OCI-LY1 (cell line): ENCODE measurements around the gene GMPR.

ENCODE experiments used
- H2AFZ ChIP-seq: fragments of 200-600 bp; sonication (generic), shearing (Covaris generic); 2 replicates; pipeline ENCODE4 v1.6.0; 2014; ENCODE audit warnings: antibody characterized with exemption, mild to moderate bottlenecking, low read length
- H3F3A ChIP-seq: fragments of 200-600 bp; sonication (generic), shearing (Covaris generic); 2 replicates; pipeline ENCODE4 v1.6.0; 2014; ENCODE audit warnings: mild to moderate bottlenecking, antibody characterized with exemption, low read length, moderate library complexity; ENCODE audit not compliant: insufficient read depth
- H3K27ac ChIP-seq: fragments of 200-600 bp; sonication (generic); 2 replicates; pipeline ENCODE4 v1.5.1; 2014; ENCODE audit warnings: low read length, mixed run types, mild to moderate bottlenecking, low read depth; ENCODE audit not compliant: poor library complexity, severe bottlenecking
- H3K27me3 ChIP-seq: fragments of 200-600 bp; sonication (generic); 2 replicates; pipeline ENCODE4 v1.6.0; 2014; ENCODE audit warnings: antibody characterized with exemption, mild to moderate bottlenecking, low read length, moderate library complexity; ENCODE audit not compliant: insufficient read depth
- H3K36me3 ChIP-seq: fragments of 200-600 bp; sonication (generic); 2 replicates; pipeline ENCODE4 v1.6.1; 2014; ENCODE audit warnings: mild to moderate bottlenecking, antibody characterized with exemption, low read length, moderate library complexity, mixed read lengths; ENCODE audit not compliant: insufficient read depth
- H3K4me1 ChIP-seq: fragments of 200-600 bp; sonication (generic); 2 replicates; pipeline ENCODE4 v1.5.1; 2014; ENCODE audit warnings: mild to moderate bottlenecking, low read length, moderate library complexity; ENCODE audit not compliant: insufficient read depth, severe bottlenecking
- H3K4me2 ChIP-seq: fragments of 200-600 bp; sonication (generic), shearing (Covaris generic); 2 replicates; pipeline ENCODE4 v1.6.1; 2014; ENCODE audit warnings: low read length
- H3K4me3 ChIP-seq: fragments of 200-600 bp; sonication (generic); 2 replicates; pipeline ENCODE4 v1.5.1; 2014; ENCODE audit warnings: low read length, low read depth, mild to moderate bottlenecking, mixed read lengths; ENCODE audit not compliant: poor library complexity, severe bottlenecking
- H3K79me2 ChIP-seq: fragments of 200-600 bp; shearing (Covaris generic); 2 replicates; pipeline ENCODE4 v1.6.1; 2016; ENCODE audit warnings: mixed run types, low read length, mixed read lengths; ENCODE audit not compliant: insufficient read depth
- H3K9ac ChIP-seq: fragments of 200-600 bp; sonication (generic), shearing (Covaris generic); 2 replicates; pipeline ENCODE4 v1.6.1; 2014; ENCODE audit warnings: mild to moderate bottlenecking, low read length, mixed read lengths
- H3K9me2 ChIP-seq: fragments of 200-600 bp; sonication (generic), shearing (Covaris generic); 2 replicates; pipeline ENCODE4 v1.6.1; 2014; ENCODE audit warnings: low read depth, mild to moderate bottlenecking, low read length, mixed read lengths
- H3K9me3 ChIP-seq: fragments of 200-600 bp; shearing (Covaris generic); 2 replicates; pipeline ENCODE4 v1.6.1; 2014; ENCODE audit warnings: low read length, mixed read lengths
- H4K20me1 ChIP-seq: fragments of 200-600 bp; sonication (generic), shearing (Covaris generic); 2 replicates; pipeline ENCODE4 v1.6.0; 2016; ENCODE audit warnings: mild to moderate bottlenecking, low read length; ENCODE audit not compliant: insufficient read depth
- EZH2 ChIP-seq: fragments of 200-600 bp; sonication (generic), shearing (Covaris generic); IDR thresholded peaks from 2 replicates; pipeline ENCODE4 v1.8.0; 2017; ENCODE audit warnings: borderline replicate concordance, mixed run types, mild to moderate bottlenecking, antibody characterized with exemption, low read length, moderate library complexity, mixed read lengths
- TF ChIP-seq, protein P1 (sequence below): fragments of 200-600 bp; sonication (generic), shearing (Covaris generic); IDR thresholded peaks from 2 replicates; pipeline ENCODE4 v1.5.1; 2017; ENCODE audit warnings: mild to moderate bottlenecking, antibody characterized with exemption, low read length, moderate library complexity, mixed read lengths

Gene GMPR

DNA sequence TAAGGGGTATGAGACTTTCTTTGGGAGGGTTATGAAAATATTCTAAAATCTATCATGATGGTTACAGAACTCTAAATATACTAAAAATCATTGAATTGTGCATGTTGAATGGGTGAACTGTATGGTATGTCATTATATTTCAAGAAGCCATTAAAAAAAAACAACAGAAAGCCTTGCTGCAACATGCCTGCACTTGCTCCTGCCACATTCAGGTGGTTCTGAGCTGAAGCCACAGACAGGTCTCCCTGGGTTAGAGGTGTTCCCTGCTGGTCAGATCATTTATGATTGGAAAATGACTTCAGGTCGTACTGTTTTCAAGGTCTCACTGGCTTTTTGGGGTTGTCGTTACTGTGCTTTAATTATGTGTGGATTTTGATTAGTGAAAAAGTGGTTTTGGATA lies 13.3 kb downstream of the GMPR start:
- TF ChIP-seq EZH2, result no peak
- TF ChIP-seq, protein P1, sequence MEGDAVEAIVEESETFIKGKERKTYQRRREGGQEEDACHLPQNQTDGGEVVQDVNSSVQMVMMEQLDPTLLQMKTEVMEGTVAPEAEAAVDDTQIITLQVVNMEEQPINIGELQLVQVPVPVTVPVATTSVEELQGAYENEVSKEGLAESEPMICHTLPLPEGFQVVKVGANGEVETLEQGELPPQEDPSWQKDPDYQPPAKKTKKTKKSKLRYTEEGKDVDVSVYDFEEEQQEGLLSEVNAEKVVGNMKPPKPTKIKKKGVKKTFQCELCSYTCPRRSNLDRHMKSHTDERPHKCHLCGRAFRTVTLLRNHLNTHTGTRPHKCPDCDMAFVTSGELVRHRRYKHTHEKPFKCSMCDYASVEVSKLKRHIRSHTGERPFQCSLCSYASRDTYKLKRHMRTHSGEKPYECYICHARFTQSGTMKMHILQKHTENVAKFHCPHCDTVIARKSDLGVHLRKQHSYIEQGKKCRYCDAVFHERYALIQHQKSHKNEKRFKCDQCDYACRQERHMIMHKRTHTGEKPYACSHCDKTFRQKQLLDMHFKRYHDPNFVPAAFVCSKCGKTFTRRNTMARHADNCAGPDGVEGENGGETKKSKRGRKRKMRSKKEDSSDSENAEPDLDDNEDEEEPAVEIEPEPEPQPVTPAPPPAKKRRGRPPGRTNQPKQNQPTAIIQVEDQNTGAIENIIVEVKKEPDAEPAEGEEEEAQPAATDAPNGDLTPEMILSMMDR, result no peak
- H3K4me1 ChIP-seq, result no peaks in the 10 kb centered on the region
- H3K4me2 ChIP-seq, result no peak overlapping the region

DNA sequence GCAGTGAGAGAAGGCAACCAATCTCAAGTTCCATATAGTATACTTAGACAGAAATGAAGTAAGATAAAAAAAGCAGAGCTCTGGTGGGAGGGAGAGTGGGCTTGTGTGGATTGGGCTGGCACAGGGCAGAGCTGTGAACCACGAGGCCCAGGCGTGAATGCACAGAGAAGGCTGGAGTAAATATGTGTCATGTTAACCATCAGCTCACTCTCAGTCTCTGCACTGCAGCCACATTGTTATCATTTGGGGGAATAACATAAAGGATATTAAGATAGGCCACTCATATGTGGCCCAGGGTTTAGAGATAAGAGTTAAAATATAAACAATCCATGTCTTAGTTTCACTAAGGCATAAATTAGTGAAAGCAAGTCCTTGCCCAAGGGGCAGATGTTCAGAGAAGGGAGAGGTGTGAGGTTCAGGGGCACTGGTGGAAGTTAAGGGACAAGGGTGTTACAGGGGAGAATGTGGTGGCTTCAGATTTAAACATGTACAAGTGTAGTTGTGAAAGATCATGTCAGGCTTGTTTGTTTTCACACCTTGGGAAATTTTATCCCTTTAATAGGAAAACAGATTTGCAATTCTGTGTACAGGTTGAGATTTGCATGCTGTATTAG lies 14.4 kb downstream of the GMPR start:
- Histone ChIP-seq H3K79me2 (no peaks in the 10 kb centered on the region), H3K27me3 (peaks cover 3% of the 10 kb centered on the region; the same call in 1 of the 2 replicates), H3K4me2 (no peak overlapping the region), H3K36me3 (no peaks in the 10 kb centered on the region), H3K4me3 (no peak overlapping the region), H3K9ac (no peak overlapping the region), H2AFZ (no peak overlapping the region), H3K27ac (no peak overlapping the region), H4K20me1 (no peaks in the 10 kb centered on the region), H3K9me3 (no peaks in the 10 kb centered on the region), H3F3A (no peaks in the 10 kb centered on the region), H3K4me1 (no peaks in the 10 kb centered on the region), H3K9me2 (no peaks in the 10 kb centered on the region)
- TF ChIP-seq EZH2, result no peak
- TF ChIP-seq, protein P1, result no peak

More for the DNA sequence above, 13.3 kb downstream of the GMPR start:
- Histone ChIP-seq H3K4me3 (no peak overlapping the region), H3F3A (no peaks in the 10 kb centered on the region), H3K9ac (no peak overlapping the region), H3K79me2 (no peaks in the 10 kb centered on the region), H2AFZ (no peak overlapping the region), H3K9me3 (no peaks in the 10 kb centered on the region), H3K36me3 (no peaks in the 10 kb centered on the region), H3K9me2 (no peaks in the 10 kb centered on the region), H3K27me3 (peaks cover 3% of the 10 kb centered on the region; the same call in 1 of the 2 replicates), H3K27ac (no peak overlapping the region), H4K20me1 (no peaks in the 10 kb centered on the region)

DNA sequence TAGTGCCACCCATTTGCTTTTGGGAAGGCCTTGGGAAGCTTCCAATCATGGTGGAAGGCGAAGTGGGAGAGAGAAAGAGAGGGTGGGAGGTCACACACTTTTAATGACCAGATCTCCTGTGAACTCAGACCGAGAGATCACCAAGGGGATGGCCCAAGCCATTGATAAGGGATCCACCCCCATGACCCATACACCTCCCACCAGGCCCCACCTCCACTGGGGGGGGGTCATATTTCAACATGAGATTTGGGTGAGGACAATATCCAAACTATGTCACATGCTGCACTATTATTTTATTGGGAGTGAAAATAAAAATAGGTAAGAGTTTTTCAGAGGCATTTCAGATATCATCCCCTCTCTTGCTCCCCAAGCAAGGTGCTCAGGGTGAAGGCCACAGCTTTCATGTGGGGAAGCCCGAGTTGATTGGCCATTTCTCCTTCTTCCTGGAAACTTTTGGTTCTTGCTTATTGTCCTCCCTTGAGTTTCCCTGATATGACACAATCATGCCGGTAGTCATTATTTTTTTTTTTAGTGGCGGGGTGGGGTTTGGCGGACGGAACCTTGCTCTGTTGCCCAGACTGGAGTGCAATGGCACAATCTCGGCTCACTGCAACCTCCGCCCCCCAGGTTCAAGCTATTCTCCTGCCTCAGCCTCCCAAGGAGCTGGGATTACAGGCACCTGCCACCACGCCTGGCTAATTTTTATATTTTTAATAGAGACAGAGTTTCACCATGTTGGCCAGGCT lies 15.2 kb downstream of the GMPR start:
- no peak overlapping the region for H3K4me3 ChIP-seq
- no peaks in the 10 kb centered on the region for H3K4me1 ChIP-seq
- H3K79me2 ChIP-seq, result no peaks in the 10 kb centered on the region
- no peak overlapping the region for H3K27ac ChIP-seq
- peaks cover 3% of the 10 kb centered on the region; the same call in 1 of the 2 replicates for H3K27me3 ChIP-seq
- TF ChIP-seq EZH2, result no peak
- TF ChIP-seq, protein P1, result no peak
- H3K9me2 ChIP-seq, result no peaks in the 10 kb centered on the region
- H3K4me2 ChIP-seq, result no peak overlapping the region
- no peak overlapping the region for H3K9ac ChIP-seq
- no peaks in the 10 kb centered on the region for H3K9me3 ChIP-seq
- no peaks in the 10 kb centered on the region for H4K20me1 ChIP-seq
- no peaks in the 10 kb centered on the region for H3K36me3 ChIP-seq
- no peak overlapping the region for H2AFZ ChIP-seq
- no peaks in the 10 kb centered on the region for H3F3A ChIP-seq
